IgD-negative memory B cell (primary cell): ENCODE data around the gene MICU2. TPM values are rescaled to one million over a fixed set of nuclear protein-coding genes. Genes with fewer than 3 reads are reported as not detected.

Experiments used
- H3K27ac Mint-ChIP-seq, 3 donors: one replicate each; pipeline ENCODE4 v1.8.0; 2020 to 2022; ENCODE audit warnings: mild to moderate bottlenecking in 3 of 3, mixed read lengths in 3 of 3, moderate library complexity in 1 of 3
- H3K27me3 Mint-ChIP-seq: one replicate; pipeline ENCODE4 v1.8.0; 2021; ENCODE audit warnings: mixed read lengths
- H3K36me3 Mint-ChIP-seq: one replicate; pipeline ENCODE4 v1.8.0; 2020; ENCODE audit warnings: mild to moderate bottlenecking, mixed read lengths
- H3K4me1 Mint-ChIP-seq, 3 donors: one replicate each; pipeline ENCODE4 v1.8.0; 2020 to 2022; ENCODE audit warnings: mixed read lengths in 3 of 3, mild to moderate bottlenecking in 1 of 3
- H3K4me3 Mint-ChIP-seq, 4 donors: one replicate each; pipeline ENCODE4 v1.8.0; 2020 to 2022; ENCODE audit warnings: mild to moderate bottlenecking in 4 of 4, mixed read lengths in 4 of 4, moderate library complexity in 3 of 4
- H3K9me3 Mint-ChIP-seq, 3 donors: one replicate each; pipeline ENCODE4 v1.8.0; 2020 to 2021; ENCODE audit warnings: mixed read lengths in 3 of 3, mild to moderate bottlenecking in 1 of 3
- polyA plus RNA-seq: library from polyadenylated mRNA; unstranded; fragments of 300-500 nt; fragmentation: Illumina TruSeq; gene quantifications from one replicate; pipeline ENCODE4 v1.2.3, GENCODE V29; 2021

The MICU2 gene
- polyA plus RNA-seq, 1 donor from 2014 or later: 53.3 TPM

DNA sequence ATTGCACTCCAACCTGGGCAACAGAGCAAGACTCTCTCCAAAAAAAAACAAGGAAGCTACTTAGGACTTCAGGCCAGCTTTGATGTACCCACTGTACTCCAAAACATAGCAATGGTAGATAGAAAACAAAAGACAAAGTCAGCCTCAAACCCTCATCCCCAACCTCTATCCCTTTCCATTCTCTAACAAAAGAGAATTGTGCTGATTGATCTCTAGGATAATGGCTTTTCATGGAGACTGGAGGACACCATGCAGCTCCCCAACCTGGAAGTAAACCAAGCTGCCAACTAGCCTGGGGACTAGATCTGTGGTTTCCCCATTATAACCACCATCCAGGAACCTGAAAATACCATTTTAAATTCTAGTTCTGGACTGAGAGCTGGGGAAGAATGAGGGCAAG lies 140.5 kb downstream of the MICU2 start:
- H3K27me3 Mint-ChIP-seq: no peaks in the 10 kb centered on the region
- H3K4me1 Mint-ChIP-seq: peaks cover under 1 to 6% (median 2%) of the 10 kb centered on the region in 3 donors
- no peaks in the 10 kb centered on the region for H3K36me3 Mint-ChIP-seq
- no peaks in the 10 kb centered on the region for H3K9me3 Mint-ChIP-seq
- H3K27ac Mint-ChIP-seq: no peak overlapping the region
- H3K4me3 Mint-ChIP-seq: no peak overlapping the region

DNA sequence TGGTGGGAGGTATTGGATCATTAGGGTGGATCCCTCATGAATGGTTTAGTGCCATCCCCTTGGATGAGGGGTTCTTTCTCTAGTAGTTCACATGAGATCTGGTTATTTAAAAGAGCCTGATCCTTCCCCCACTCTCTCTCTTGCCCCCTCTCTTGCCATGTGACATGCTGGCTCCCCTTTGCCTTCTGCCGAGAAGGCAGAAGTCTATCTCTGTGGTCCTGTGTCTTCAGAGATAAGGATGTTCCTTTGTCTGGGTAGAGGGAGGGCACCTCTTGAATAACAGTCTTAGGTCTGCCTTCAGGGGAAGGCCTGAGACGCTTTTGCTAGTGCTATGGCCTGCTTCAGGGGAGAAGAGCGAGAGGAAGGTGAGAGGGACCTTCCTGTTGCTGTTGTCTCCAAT lies 142.8 kb downstream of the MICU2 start:
- Mint-ChIP-seq H3K9me3 (no peaks in the 10 kb centered on the region), H3K4me1 (peaks cover 18 to 23% (median 20%) of the 10 kb centered on the region in 3 donors), H3K36me3 (peaks cover 4% of the 10 kb centered on the region), H3K27ac (peak overlapping the region in 2 of 3 donors; percentile 85 to 91), H3K27me3 (no peaks in the 10 kb centered on the region), H3K4me3 (peak overlapping the region in 1 of 4 donors; percentile 87)

DNA sequence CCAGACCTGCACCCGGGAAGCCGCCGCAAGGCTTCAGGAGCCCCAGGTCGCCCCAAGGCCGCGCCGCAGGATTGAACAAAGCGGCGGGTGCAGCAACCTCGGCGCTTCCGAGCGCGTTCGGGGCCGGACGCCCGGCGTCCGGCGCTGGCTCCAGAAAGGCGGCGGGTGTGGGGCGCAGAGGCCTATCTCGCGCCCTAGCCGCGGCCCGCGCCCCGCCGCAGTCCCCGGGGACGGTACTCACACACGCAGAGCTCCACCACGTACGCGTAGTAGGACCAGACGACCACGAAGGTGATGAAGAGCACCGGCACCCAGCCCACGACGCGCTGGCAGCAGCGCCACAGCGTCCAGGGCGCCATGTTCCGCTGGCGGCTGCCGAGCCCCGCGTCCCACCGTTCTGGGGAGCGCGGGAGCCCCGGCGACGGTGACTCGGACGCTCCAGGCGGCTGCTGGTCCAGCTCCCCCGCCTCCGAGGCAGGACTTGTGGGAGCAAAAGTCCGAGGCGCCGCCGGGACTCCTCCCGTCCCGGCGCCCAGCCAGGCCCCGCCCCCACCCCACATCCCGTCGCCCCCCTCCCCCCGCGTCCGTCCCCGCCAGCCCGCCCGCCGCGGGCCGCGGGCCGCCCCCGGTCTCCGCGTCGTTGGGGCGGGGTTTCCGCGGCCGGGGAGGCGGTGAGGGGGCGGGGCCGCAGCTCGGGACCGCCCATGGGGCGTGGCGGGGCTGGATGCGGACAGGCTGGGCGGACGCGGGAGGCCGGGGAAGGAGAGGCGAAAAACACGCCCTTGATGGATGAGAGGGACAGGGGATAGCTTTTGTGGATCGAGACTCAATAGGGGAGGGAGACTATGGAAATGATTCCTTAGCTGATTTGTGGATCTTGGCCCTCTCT lies 144.9 kb downstream of the MICU2 start, which contains the start of gene ZDHHC20:
ZDHHC20 (minus strand) TSS at position 491 of the 889 bp plus-strand sequence; CDS start at position 359, 132 bp downstream.
- peaks cover 28 to 30% (median 29%) of the 10 kb centered on the region in 3 donors for H3K4me1 Mint-ChIP-seq
- no peaks in the 10 kb centered on the region for H3K27me3 Mint-ChIP-seq
- H3K9me3 Mint-ChIP-seq: no peaks in the 10 kb centered on the region
- H3K36me3 Mint-ChIP-seq: peaks cover 7% of the 10 kb centered on the region
- peak within 1 kb of the TSS; percentile 89 to 98 (median 98) for H3K4me3 Mint-ChIP-seq
- peak within 1 kb of the TSS; percentile 88 to 94 (median 91) for H3K27ac Mint-ChIP-seq

DNA sequence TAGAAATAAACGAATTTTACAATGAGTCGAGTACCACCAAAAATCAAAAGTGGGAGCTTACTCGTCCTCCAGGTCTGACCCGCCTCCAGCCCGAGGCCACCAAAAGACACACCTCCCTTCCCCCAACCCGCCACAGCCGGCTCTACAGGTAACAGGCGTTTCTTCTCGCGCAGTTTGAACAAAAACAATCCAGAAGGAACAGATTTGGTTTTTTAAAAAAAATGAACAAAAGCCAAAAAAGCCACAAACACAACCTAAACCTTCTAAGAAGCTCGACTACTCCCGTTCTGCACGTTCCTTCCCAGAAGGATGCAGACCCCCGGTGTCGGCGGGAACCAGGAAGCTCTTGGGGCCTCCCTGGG lies 145.5 kb downstream of the MICU2 start:
- Mint-ChIP-seq H3K27ac (peak overlapping the region; percentile 86 to 94 (median 91)), H3K36me3 (peaks cover 7% of the 10 kb centered on the region), H3K4me3 (peak overlapping the region; percentile 89 to 98 (median 98)), H3K9me3 (no peaks in the 10 kb centered on the region), H3K4me1 (peaks cover 29 to 31% (median 30%) of the 10 kb centered on the region in 3 donors), H3K27me3 (no peaks in the 10 kb centered on the region)

- peaks cover 31 to 49% (median 36%) of the 10 kb centered on the region in 3 donors for H3K4me1 Mint-ChIP-seq
- H3K4me3 Mint-ChIP-seq: peak overlapping the region in 1 of 4 donors; percentile 78
- H3K27ac Mint-ChIP-seq: no peak overlapping the region
- H3K27me3 Mint-ChIP-seq: no peaks in the 10 kb centered on the region
- H3K9me3 Mint-ChIP-seq: peaks cover 2 to 5% (median 3%) of the 10 kb centered on the region in 3 donors
- H3K36me3 Mint-ChIP-seq: peaks cover 8% of the 10 kb centered on the region
These were observed 150.4 kb downstream of the MICU2 start for GRCh38 chr13:21453387-21454081.

DNA sequence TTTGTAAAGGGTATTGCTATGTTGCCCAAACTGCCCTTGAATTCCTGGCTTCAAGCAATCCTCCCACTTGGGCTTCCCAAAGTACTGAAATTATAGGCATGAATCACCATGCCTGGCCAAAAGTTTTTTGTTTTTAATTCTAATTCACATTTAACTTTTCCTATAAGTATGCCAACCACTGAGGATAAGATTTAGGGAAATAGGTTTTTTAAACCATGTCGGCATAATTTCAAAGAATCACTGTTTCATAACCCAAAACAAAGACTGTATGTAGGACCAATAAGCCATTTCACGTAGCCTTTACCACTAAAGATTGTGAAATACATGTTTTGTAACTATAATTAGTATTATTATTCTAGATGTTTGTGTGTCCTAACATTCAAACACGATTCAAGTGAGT lies 153.0 kb downstream of the MICU2 start:
- H3K27ac Mint-ChIP-seq: no peak overlapping the region
- peaks cover 16 to 38% (median 27%) of the 10 kb centered on the region in 3 donors for H3K4me1 Mint-ChIP-seq

DNA sequence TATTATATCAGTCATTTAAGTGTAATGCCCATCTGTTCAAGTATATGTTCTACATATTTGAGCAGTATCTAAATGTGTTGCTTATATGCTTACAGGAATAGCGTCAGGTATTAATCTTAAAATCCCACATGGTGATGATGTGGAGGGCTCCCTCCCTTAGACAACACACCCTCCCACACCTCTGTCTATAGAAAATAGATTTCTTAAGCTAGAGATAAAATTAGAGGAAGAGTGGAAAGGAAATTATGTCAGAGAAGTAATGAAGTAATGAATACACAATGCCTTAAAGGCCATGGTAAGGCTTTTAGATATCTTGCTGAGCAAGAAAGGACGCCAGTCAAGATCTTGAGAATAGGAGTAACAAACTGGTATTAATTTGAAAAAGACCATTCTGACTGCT lies 157.3 kb downstream of the MICU2 start:
- no peak overlapping the region for H3K27ac Mint-ChIP-seq
- no peaks in the 10 kb centered on the region for H3K27me3 Mint-ChIP-seq
- H3K4me1 Mint-ChIP-seq: peaks cover 22 to 36% (median 28%) of the 10 kb centered on the region in 3 donors
- H3K9me3 Mint-ChIP-seq: peaks cover 0 to under 1% (median 0%) of the 10 kb centered on the region in 3 donors
- no peaks in the 10 kb centered on the region for H3K36me3 Mint-ChIP-seq
- peak overlapping the region in 1 of 4 donors; percentile 2 for H3K4me3 Mint-ChIP-seq

More for the DNA sequence above, 153.0 kb downstream of the MICU2 start:
- H3K4me3 Mint-ChIP-seq: no peak overlapping the region
- H3K36me3 Mint-ChIP-seq: peaks cover 4% of the 10 kb centered on the region
- H3K27me3 Mint-ChIP-seq: no peaks in the 10 kb centered on the region
- peaks cover 2 to 5% (median 3%) of the 10 kb centered on the region in 3 donors for H3K9me3 Mint-ChIP-seq

GRCh38 chr13:21445759-21446158 lies 158.2 kb downstream of the MICU2 start:
- Mint-ChIP-seq H3K4me1 (peaks cover 25 to 41% (median 35%) of the 10 kb centered on the region in 3 donors), H3K36me3 (no peaks in the 10 kb centered on the region), H3K27ac (no peak overlapping the region), H3K27me3 (no peaks in the 10 kb centered on the region), H3K9me3 (peaks cover 0 to 1% (median 0%) of the 10 kb centered on the region in 3 donors), H3K4me3 (no peak overlapping the region)

- no peak overlapping the region for H3K4me3 Mint-ChIP-seq
- peaks cover 29 to 50% (median 39%) of the 10 kb centered on the region in 3 donors for H3K4me1 Mint-ChIP-seq
- no peaks in the 10 kb centered on the region for H3K27me3 Mint-ChIP-seq
- H3K9me3 Mint-ChIP-seq: peaks cover 0 to 5% (median 0%) of the 10 kb centered on the region in 3 donors
- H3K27ac Mint-ChIP-seq: peak overlapping the region in 2 of 3 donors; percentile 18 to 89
- H3K36me3 Mint-ChIP-seq: peaks cover 2% of the 10 kb centered on the region
These were observed 160.8 kb downstream of the MICU2 start for GRCh38 chr13:21443171-21443570.

Other genes starting within 250 kb of the MICU2 start
- gene ZDHHC20, start 144.9 kb downstream of the MICU2 start, polyA plus RNA-seq: 24.3 TPM
- 3.6 TPM for gene FGF9, start 66.9 kb upstream of the MICU2 start, polyA plus RNA-seq